Lower leg skin (tissue), 3 donors: ENCODE measurements around the gene GALNT7.

Experiments
- POLR2A ChIP-seq, 2 donors: fragments of 450-650 bp; IDR thresholded peaks; one replicate each; pipeline ENCODE4 v1.6.1; 2016 to 2017; ENCODE audit warnings: antibody characterized with exemption in 2 of 2, mild to moderate bottlenecking in 1 of 2, moderate library complexity in 1 of 2
- TF ChIP-seq, protein P1 (sequence below), 3 donors: fragments of 450-650 bp; IDR thresholded peaks; one replicate each; pipeline ENCODE4 v1.5.1; 2016; ENCODE audit warnings: antibody characterized with exemption in 3 of 3, mild to moderate bottlenecking in 3 of 3, moderate library complexity in 2 of 3

DNA sequence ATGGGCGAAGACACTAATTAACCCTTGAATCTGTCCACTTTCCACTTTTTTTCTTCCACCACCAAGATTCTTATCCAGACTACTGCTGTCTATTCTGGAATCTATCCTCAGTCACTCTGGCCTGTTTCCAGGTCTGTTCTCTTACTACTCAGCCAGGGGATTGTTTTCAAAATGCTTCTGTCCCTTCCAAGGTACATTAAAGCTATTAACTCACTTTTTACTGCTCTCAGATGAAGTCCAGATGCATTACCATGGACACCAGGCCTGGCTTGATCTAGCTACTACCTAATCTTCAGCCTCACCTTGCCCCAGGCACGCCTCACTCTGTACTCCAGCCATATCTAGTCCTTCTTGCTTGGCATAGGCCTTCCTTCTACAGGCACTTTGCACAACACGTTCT lies 66.4 kb downstream of the GALNT7 start:
- TF ChIP-seq, protein P1, sequence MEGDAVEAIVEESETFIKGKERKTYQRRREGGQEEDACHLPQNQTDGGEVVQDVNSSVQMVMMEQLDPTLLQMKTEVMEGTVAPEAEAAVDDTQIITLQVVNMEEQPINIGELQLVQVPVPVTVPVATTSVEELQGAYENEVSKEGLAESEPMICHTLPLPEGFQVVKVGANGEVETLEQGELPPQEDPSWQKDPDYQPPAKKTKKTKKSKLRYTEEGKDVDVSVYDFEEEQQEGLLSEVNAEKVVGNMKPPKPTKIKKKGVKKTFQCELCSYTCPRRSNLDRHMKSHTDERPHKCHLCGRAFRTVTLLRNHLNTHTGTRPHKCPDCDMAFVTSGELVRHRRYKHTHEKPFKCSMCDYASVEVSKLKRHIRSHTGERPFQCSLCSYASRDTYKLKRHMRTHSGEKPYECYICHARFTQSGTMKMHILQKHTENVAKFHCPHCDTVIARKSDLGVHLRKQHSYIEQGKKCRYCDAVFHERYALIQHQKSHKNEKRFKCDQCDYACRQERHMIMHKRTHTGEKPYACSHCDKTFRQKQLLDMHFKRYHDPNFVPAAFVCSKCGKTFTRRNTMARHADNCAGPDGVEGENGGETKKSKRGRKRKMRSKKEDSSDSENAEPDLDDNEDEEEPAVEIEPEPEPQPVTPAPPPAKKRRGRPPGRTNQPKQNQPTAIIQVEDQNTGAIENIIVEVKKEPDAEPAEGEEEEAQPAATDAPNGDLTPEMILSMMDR (IDR thresholded peaks at IDR 0.05), result no peak
- TF ChIP-seq POLR2A (IDR thresholded peaks at IDR 0.05), result no peak
